NCI-H1092 (cell line): ENCODE data around the gene SYTL3.
"Not testable (repeated sequence)": the region's sequence is repeated elsewhere in the genome, so short reads cannot be mapped to it uniquely, and the experiment has no call there.

ENCODE experiments used
- DNase-seq: peaks from one replicate; lab custom pipeline; 2025; lab: John Stamatoyannopoulos, UW

The SYTL3 gene

DNA sequence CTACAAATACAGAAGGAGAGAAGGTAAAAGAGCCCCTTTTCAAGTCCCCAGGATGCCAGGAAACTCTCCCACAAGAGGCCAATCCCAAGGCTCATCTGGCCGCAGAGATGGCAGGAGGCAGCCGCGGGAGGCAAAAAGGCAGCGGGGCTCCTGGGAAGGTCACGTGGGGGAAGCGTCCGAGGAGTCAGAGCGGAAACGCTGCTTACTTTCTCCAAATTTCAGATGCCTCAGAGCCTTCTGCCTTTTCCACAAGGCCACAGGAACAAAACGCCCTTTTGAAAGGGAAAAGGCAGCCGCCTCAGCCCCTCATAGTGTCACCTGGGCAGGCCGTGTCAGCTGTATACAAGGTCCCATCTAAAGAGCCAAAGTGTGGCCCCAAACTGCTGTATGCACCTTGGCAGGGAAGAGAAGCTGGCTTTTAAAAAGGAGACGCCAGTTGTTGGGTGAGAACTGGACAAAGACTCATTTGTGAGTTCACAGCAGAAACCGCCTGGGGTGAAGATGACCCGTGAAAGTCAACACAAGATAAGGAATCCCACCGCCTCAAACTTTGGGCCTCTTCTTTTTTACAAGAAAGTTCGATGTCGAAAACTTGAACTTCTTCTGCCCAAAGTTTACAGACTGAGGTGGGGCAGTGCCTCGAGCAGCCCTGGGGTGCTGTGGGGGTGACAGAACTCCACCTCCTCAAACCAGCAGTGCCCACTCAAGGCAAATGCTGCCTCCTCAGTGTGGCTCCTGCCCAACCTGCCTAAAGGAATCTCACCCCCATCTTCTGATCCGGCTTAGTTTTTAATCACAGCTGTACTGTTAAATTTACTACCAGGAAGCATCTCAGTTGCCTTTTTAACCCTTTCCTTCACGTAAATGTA is 124.0 kb downstream of the SYTL3 start:
- no peak for DNase-seq

DNA sequence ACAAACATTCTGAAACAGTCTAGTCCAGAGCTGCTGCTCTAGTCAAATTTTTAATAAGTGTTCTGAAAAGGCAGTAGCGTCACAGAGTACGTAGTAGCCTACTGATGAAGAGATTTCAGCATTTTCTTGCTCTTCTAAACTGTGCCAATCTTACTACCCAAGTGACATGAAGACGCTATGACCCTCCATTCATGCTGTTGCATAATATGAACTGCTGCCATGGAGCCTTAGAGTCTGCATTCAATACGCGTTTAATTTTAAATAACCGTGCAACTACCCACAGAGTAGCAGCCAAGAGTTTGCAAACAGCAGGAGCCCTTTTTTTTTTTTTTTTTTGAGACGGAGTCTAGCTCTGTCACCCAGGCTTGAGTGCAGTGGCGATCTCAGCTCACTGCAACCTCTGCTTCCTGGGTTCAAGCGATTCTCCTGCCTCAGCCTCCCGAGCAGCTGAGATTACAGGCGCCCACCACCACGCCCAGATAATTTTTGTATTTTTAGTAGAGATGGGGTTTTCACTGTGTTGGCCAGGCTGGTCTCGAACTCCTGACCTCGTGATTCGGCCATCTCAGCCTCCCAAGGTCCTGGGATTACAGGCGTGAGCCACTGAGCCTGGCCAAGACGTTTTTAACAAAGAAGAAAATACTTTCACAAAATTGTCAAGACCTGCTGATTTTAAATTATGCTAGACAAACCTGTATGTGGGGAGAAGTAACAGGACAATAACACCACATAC is 125.0 kb downstream of the SYTL3 start:
- no peak for DNase-seq

DNA sequence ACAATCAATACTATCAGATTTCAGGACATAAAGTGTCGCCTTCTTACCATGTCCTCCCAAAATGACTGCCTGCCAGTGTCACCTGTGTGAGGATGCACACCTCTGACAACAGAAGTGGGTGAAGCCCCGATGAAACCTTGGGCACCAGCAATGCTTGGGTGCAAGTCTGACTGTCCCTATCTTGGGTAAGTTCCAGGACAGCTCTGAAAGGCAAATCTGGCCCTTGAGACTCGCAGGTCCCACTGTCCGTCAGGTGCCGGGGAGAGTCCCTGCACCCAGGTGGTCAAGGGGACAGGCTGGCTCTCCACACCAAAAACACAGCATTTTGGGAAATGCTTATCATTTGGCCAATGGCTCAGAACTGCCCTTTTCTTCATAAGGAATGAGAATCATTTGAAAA is 126.0 kb downstream of the SYTL3 start:
- no peak for DNase-seq

DNA sequence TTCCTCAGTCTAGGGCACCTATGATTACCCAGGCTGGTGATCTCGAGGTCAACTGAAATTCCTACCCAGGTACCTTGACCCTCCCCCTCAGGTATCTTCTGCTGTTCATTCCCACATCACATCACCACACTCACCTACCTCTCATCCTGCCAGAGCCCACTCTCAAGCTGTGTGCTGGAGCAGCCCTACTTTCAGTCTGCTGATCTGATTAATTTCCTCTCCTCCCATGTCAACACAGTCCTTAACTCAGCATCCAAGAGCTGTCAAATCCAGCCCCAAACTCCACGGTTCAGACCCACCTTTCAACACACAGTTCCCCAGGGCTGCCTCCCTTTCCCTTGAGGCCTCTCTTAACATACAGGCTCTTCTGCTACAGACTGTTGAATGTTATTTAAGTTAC is 126.9 kb downstream of the SYTL3 start:
- no peak for DNase-seq

DNA sequence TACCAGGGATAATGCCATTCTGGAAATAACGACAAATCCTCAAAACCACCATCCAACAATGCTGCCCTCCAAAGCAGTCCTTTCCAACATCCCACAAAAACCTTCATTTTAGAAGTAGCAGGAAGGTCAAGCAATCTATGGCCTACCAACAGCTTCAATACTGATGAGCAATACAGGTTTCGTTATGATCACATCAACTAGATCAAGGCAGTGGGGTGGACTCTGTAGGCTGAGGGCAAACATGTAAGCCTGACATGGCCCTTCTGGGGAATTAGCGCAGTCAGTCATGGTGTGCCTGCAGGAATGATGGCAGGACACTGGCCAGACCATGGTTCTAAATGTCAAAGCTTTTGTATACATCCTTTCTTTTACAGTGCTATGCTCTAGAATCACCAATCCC is 127.7 kb downstream of the SYTL3 start:
- no peak for DNase-seq

DNA sequence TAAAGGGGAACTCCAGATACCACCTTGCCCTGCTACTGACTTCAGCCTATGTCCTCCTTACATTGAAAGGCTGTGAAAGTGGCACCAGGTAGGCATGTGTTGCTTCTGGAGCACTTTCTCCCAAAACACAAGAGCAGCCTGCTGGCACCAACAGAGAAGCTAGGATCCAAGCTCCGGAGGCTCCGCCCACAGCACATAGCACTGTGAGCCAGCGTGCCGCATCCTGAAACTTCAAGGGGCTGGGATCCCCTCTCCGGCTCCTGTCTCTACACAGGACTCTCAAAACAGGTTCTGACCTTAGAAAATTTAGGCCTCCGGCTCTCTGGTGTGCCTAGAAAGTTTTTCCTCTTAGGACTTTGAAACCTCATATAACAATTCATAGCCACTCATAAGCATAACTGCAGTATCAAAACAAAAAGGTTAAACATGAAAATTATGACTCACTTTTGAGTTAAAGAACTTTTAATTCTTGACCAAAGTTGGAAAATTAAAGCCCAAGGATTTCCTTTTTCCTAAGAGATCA is 128.2 kb downstream of the SYTL3 start:
- no peak for DNase-seq

DNA sequence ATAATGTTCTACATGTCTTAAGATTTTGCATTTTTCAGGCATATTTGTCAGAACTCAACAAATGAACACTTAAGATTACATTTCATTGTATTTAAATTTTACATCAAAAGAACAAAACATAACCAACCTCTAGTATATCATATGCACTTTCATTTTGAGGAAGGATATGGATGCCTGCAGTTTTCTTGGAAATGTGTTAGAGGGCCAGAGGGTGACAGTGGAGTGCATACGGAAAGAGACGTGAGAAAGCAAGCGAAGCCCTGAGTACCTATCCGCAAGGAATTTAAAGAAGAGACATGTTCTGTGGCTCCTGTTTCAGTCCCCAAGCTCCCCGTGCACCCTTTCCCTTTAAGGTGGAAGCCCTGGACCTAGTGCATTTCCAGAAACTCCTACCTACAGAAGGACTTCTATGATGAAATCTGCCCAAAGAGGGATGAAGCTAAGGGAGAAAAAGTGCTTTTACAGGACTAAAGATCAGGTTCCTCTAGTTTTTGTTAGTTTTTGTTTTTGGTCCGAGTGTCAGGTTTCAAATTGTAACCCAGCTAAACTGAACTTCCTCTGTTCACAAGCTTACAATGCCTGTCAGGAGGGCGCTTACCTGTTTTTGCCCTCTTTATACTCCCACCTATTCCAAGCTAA is 130.5 kb downstream of the SYTL3 start:
- no peak for DNase-seq

DNA sequence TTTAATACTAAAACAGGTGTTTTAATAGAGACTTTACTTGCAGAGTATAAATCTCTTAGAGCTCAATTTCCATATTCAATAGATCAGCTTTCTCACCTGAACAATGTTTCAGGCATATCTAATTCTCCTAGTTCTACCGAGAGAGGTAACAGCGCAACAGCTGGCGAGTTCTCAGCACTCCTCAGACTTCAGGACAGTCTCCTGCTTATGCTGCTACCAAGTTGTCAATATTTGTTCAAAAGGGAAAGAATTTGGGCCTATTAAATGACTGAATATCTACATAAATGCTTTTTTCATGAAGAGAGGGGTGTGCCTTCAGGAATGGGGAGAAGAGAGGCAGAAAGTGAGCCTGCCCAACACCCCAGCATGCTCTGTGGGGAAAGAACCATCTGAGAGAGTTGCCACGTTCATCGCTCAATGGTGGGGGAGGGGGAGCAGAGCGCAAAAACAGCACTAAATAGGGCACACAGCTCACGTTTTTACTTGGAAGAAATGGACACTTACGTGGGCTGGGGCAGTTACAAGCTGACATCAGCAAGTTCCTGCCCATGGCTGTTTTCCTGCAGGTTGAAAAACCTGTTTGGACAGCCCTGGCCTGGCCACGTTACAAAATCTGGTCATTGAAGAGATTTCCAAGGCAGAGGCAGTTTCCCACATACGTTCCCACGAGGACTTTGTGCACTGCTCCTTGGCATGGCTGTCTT is 131.3 kb downstream of the SYTL3 start:
- no peak for DNase-seq

DNA sequence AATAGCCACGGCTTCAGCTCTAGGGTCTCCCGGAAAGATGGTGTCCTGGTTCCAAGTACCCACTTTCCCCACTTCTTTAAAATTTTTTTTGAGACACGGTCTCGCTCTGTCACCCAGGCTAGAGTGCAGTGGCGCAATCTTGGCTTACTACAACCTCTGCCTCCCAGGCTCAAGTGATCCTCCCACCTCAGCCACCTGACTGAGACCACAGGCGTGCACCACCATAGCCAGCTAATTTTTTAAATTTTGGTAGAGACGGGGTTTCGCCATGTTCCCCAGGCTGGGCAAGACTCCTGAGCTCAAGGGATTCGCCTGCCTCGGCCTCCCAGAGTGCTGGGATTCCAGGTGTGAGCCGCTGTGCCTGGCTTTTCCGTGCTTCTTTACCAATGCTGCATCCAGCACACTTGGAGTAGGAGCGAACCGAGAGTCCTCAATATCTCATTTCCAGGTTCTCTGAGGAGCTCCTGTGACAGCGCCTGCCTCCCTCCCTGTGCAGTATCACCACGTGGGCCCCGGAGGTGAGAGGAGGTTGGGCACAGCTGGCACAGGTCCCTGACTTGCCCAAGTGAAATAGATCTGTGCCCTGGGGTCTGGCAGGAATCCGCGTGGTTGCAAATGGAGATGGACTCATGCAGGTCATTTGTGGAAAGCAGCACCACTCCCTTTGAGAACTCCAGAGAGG is 132.0 kb downstream of the SYTL3 start:
- no peak for DNase-seq

DNA sequence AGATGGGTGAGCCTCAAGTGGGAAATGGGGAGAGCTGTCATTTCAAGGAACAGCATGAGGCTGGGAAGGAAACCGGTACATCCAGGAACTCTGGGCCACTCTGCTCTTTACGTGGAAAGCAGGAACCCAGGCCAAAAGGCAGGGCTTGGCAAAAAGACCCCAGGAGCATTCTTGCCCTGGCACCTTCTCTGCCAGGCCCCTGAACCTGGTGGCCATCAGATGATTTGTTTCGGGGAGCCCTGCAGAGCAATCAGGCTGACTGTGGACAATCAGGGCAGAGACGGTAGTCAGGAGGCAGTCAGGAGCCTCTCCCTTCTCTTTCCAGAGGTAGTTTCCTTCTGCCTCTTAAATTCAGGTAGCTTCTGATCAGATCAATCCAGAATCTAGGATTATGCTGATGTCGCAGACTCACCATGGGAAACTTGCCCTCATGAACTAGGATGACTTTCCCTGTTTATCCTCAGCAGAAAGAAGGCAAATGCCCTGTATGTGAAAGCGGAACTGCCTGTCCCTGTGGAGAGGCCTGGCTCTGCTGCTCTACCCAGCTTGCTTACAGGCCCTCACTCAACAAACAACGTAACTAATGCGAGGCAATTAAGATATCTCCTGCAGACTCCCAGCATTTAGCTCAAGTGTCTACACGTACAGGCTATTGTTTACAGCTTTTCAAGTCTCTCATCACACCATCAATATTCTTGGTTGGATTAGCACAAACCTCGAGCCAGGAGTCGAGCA is 132.7 kb downstream of the SYTL3 start:
- no peak for DNase-seq

DNA sequence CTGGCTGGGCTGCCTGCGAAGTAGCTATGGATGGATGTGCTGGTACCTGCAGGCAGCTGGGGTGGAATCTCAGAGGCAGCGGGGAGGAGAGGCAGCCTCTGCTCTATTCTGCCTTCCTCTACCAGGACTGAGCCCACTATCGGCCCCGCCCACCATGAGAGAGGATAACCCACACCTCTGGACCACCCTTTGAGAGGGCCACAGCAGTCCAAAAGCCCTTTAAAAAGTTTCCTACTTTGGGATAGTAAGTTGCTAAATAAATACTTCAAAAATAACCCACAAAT is 133.3 kb downstream of the SYTL3 start:
- DNase-seq, result no peak

DNA sequence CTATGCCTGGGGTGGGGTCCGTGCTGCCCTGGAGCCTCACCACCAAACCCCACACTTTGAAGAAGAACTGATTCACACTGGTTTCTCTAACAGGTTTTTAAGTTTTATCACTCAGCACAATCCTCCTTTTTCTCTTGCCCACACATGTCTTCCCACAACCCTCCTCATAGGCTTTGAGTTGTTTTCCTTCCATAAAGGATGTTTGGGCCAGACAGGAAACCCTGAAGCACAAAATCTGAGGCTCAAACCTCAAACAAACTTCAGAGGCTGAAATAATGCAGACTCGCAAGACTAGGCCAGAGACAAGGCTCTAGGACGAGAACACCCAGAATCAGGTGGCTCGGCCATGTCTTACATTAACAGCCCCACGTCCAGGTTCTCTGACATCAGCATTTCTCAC is 134.0 kb downstream of the SYTL3 start:
- DNase-seq, result no peak

DNA sequence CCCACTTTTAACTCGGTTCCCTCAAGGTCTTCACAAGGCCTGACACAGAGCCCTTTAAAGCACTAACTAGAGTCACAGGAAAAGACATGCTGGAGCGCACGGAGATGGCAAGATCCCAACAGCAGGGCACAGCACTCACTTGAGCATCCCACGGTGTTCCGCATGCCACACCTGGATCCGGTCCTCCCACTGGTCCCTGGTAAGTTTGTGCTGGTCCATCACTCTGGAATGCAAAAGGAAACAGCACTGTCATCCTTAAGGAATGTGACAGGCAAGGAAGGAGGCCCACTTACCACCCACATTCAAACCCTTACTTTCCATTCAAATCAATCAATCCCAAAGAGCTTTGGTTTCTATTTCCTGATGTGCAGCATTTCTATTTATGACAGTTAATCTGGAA is 134.7 kb downstream of the SYTL3 start:
- no peak for DNase-seq

DNA sequence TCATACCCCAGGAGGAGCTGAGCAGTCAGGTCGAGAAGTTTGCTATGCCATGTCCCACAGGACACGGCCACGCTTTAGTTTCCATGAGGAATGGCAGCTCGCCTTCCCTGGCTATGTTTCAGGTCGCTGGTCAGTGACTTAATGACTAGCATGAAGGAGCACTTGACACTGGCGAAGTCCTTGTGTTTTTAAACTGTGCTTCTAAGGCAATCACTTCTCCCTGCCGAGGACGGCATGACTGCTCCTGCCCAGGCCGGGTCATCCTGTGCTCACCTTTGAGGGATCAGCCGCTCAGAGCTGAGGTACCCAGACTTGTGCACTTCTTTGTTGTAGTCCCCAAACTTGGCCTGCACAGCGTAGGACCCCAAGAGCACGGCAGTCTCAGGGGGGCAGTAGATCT is 135.2 kb downstream of the SYTL3 start:
- DNase-seq, result no peak

DNA sequence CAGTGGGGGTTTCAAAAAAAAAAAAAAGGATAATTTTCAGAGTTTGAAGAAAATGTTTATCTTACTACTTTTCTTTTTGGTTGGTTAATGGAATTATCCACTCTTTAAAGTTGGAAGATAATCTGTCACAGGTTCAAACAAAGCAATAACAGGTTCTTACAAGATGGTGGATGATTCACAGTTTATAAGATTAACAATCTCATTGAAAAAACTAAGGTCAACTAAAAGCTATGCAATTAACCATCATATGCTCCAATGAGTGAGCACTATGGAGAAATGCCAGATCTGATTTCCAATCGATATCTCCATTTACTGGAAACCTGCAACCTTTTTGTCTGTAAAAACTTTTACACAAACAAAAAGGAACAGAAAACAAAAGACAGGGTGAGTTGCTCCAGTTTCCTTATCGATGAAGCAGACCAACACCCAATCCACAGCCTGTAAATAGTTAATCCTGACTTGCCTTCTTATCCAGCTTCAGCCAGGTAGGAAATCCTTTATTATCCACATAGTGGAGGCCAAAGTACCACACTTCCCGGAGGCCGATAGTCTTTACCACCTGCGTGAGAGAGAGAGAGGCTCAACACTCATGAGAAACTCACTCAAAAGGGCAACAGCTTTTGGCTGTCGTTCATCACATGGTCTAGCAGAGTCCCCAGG is 136.9 kb downstream of the SYTL3 start:
- no peak for DNase-seq

DNA sequence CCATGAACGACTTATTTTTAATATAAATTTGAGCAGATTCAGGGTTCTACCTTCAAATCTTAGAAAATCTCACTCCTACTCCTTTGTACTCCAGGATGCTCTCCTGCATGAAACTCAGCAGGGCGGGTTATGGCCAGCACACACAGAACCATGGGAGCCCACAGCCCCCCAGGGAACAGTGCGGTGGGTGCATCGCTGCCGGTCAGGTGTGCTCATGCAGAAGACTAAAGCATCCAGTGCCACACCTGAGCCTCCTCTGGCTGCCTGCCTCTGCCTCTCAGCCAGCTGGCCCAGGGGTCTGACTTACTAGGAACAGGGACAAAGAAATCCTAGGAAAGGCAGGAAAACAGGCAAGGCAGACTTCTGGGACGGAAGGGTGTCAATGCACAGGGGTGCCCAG is 137.5 kb downstream of the SYTL3 start:
- no peak for DNase-seq

DNA sequence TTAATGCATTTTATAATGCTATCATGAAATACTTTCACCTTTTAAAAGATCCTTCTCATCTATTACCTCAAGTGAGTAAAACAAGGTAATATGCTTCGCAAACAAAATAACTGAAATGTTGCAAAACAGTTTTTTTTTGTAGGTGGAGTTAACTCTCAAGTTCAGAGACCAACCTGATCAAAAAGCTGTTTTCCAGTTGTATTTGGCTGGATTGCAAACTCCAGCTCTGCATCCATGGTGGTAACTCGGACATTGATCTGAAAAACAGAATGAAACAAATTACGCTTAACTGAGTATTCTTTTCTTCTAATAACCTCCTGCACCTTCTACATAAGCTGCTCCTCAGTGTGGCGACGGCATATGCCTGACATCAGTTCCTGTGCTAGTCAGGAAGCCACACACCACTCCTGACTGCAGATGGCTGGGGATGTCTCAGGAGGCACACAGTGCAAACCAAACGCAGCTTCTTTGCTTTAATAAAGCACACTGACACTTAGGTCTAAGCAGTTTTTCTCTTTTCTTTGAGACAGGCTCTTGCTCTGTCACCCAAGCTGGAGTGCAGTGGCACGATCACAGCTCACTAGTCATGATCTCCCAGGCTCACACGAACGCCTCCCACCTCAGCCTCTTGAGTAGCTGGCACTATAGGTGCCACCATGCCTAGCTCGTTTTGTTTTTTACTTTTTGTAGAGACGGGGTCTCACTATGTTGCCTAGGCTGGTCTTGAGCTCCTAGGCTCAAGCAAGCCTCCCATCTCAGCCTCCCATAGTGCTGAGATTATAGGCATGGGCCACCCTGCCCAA is 139.5 kb downstream of the SYTL3 start:
- no peak for DNase-seq

DNA sequence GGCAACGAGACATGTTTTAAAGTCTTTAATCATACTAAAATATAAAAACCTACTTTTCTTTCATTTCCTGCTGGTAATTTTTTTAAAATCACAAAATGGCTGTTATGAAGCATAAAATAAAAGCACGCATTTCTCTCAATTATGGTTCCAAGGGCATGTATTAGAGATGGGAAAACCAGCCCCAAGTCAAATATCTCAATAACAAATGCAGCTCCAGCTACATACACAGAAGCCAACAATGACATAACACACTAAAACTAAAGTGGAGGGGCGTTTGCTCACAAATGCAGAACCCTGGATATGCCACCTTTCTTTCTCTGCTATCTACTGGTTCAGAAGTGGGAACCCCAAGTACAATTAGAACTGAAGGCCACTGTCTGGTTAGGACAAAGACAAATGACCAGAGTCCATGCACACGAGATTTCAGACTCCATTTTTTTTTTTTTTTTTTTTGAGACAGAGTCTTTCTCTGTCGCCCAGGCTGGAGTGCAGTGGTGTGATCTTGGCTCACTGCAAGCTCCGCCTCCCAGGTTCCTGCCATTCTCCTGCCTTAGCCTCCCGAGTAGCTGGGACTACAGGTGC is 141.5 kb downstream of the SYTL3 start:
- no peak for DNase-seq

DNA sequence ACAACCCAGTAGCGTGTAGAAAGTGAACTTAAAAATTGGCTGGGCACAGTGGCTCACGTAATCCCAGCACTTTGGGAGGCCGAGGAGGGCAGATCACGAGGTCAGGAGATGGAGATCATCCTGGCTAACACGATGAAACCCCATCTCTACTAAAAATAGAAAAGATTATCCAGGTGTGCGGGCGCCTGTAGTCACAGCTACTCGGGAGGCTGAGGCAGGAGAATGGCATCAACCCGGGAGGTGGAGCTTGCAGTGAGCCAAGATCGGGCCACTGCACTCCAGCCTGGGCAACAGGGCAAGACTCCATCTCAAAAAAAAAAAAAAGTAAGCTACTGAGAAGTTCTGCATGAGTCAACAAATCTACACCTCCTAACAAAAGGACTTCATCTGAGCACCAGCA is 142.7 kb downstream of the SYTL3 start:
- not testable (repeated sequence) for DNase-seq
